Activated CD8-positive, alpha-beta memory T cell treated with anti-CD3 and anti-CD28 coated beads, Interleukin-2, amount 10 ng/mL, durations not matched to agents 7 days and 5 days (primary cell): ENCODE measurements around the gene ZNF609. TPM values are rescaled to one million over a fixed set of nuclear protein-coding genes. Genes with fewer than 3 reads are reported as not detected.
"Not testable (repeated sequence)": the region's sequence is repeated elsewhere in the genome, so short reads cannot be mapped to it uniquely, and the experiment has no call there.

Source experiments
- ATAC-seq: fragments of 150-1000 bp; cut with Tn5 transposase; one replicate; pipeline ENCODE4 v1.10.0; 2021; ENCODE audit warnings: moderate library complexity
- CTCF ChIA-PET: fragments of 350-600 bp; sonication (Branson Sonifier 250); formaldehyde crosslinking; loops from one replicate; lab custom pipeline; 2021; ENCODE audit warnings: antibody characterized with exemption; lab: Charles Lee
- DNase-seq: peaks from one replicate; pipeline ENCODE4 v3.0.0-alpha.2; 2020
- H3K27ac Mint-ChIP-seq: one replicate; pipeline ENCODE4 v1.8.0; 2021; ENCODE audit warnings: mild to moderate bottlenecking, mixed read lengths
- H3K27me3 Mint-ChIP-seq: one replicate; pipeline ENCODE4 v1.8.0; 2021; ENCODE audit warnings: mixed read lengths
- H3K36me3 Mint-ChIP-seq: one replicate; pipeline ENCODE4 v1.8.0; 2021; ENCODE audit warnings: mild to moderate bottlenecking, mixed read lengths
- H3K4me1 Mint-ChIP-seq: one replicate; pipeline ENCODE4 v1.8.0; 2021; ENCODE audit warnings: mixed read lengths
- H3K4me3 Mint-ChIP-seq: one replicate; pipeline ENCODE4 v1.8.0; 2021; ENCODE audit warnings: mild to moderate bottlenecking, moderate library complexity, mixed read lengths
- H3K9me3 Mint-ChIP-seq: one replicate; pipeline ENCODE4 v1.8.0; 2022; ENCODE audit warnings: low read depth, mixed read lengths
- total RNA-seq, 2 experiments: library from RNA; stranded (reverse); gene quantifications; one replicate each; pipeline ENCODE4 v1.2.3, GENCODE V29; 2021

Gene ZNF609
- total RNA-seq, 2 experiments from 2014 or later = 36.8 to 47.5 TPM

DNA sequence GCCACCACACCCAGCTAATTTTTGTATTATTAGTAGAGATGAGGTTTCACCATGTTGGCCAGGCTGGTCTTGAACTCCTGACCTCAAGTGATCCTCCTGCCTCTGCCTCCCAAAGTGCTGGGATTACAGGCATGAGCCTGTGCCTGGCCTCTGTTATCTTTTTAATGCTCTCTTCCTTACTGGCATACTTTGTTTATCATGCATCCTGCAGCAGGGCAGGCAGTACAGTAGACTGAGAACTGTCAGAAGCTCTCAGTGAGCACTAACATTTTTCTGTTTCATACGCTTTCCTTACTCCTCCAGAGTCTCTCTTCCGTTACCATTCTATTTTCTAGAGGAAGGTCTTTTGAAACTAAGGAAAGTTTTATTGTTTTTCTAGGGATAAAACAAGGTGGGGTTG is 35.6 kb downstream of the ZNF609 start:
- H3K27me3 Mint-ChIP-seq, H3K27ac Mint-ChIP-seq, H3K9me3 Mint-ChIP-seq, ATAC-seq, H3K4me3 Mint-ChIP-seq, DNase-seq: not testable (repeated sequence)
- peaks cover 28% of the 10 kb centered on the region for H3K36me3 Mint-ChIP-seq
- CTCF ChIA-PET = interaction anchor here (1.8 kb wide), 1 partner anchor 18 kb away, joined by 3 read pairs; no protein-coding TSS in a partner anchor
- peaks cover 11% of the 10 kb centered on the region for H3K4me1 Mint-ChIP-seq

DNA sequence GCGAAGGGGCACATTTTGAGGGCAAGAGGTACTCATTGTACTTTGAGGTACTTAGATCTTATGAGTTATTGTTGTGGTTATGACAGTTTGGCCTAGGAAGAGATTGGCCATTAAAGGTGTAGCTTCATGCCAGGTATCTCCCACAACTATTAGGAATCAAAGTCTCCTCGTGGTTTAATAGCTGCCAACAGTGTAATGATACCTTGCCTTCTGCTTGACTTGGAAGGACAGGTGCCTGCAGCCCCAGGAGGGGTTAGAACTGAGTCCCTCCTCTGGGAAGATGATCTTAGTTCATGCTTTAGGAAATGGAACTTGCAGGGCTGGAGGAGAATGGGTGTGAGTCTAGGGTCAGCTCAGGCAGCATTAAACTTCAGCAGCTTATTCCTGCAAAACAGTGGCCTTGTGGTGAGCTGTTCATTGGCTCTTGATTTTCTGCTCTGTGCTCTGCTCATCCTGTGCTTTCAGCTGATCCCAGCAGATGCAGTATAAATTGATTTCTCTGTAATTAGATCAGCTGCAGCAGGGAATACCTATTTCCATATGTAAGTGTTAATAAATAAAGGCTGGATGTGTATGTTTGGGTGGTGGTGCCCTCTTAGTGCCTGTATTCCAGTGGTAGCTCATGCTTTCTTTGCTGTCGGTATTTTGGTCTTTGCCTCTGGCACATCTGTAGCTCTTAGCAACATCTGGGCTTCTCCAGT is 40.5 kb downstream of the ZNF609 start:
- peaks cover 36% of the 10 kb centered on the region for H3K36me3 Mint-ChIP-seq
- DNase-seq (no peak), ATAC-seq (no peak)
- H3K4me1 Mint-ChIP-seq = peaks cover 42% of the 10 kb centered on the region
- no peaks in the 10 kb centered on the region for H3K27me3 Mint-ChIP-seq
- H3K4me3 Mint-ChIP-seq = no peak overlapping the region
- no peak overlapping the region for H3K27ac Mint-ChIP-seq
- no peaks in the 10 kb centered on the region for H3K9me3 Mint-ChIP-seq
- CTCF ChIA-PET = interaction anchor here (1.0 kb wide), 1 partner anchor 73 kb away, joined by 3 read pairs; no protein-coding TSS in a partner anchor

DNA sequence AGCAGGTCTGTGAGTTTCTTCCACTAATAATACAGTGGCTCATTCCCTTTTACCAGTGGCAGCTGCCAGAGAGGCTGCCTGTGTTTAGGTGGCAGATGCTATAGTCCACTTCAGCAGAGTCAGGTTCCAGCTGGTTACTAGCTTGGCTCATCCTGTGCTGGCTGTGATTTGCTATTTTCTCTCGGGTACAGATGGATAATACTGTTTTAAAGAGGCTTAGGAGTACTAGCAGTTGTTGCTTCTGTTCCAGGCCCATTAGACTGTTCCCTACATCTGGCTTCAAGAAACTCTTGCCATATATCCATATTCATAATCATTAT is 41.0 kb downstream of the ZNF609 start:
- Mint-ChIP-seq H3K27me3 (no peaks in the 10 kb centered on the region), H3K9me3 (no peaks in the 10 kb centered on the region), H3K4me1 (peaks cover 42% of the 10 kb centered on the region), H3K36me3 (peaks cover 33% of the 10 kb centered on the region), H3K4me3 (no peak overlapping the region), H3K27ac (no peak overlapping the region)
- ATAC-seq = no peak
- CTCF ChIA-PET = no interaction called here
- DNase-seq = no peak

DNA sequence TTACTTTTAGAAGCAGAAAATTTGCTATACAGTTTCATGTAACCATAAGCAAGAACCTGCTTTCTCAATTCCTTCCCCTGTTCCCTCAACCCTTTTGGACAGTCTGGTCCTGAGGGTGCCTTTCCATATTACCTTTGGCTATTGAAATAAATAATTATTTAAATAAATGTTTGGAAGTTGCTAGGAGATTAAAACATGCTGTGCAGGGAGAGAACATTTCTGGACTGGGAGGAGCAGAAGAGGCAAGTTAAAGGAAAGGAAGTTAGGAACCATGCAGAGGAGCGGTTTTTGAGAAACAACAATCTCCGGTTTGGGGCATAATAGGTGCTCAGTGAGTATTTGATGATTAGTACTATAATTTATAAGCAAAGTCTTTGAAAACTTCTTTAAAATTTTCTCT is 41.8 kb downstream of the ZNF609 start:
- CTCF ChIA-PET = interaction anchor here (0.7 to 1.3 kb wide), 3 partner anchors 31 to 226 kb away, joined by 3 read pairs; no protein-coding TSS in a partner anchor
- DNase-seq (no peak), ATAC-seq (no peak)
- Mint-ChIP-seq H3K4me3 (no peak overlapping the region), H3K4me1 (peaks cover 48% of the 10 kb centered on the region), H3K36me3 (peaks cover 32% of the 10 kb centered on the region), H3K27ac (peak overlapping the region; percentile 79), H3K27me3 (no peaks in the 10 kb centered on the region), H3K9me3 (no peaks in the 10 kb centered on the region)

DNA sequence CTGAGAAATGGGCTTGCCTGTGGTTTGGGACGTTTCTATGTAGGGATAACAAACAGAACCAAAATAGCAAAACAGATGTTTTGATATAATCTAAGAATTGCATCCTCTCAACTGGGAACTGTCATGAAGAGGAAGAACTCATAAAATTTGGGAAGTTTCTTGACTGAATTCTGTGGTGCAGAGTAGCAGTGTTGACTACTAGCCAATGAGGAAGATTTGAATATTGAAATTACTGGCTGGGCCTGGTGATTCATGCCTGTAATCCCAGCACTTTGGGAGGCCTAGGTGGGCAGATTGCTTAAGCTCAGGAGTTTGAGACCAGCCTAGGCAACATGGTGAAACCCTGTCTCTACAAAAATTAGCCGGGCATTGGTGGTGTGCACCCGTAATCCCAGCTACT is 42.2 kb downstream of the ZNF609 start:
- peaks cover 52% of the 10 kb centered on the region for H3K4me1 Mint-ChIP-seq
- H3K9me3 Mint-ChIP-seq = no peaks in the 10 kb centered on the region
- ATAC-seq (no peak), DNase-seq (no peak)
- CTCF ChIA-PET = interaction anchor here (0.7 to 1.7 kb wide), 4 partner anchors 30 to 225 kb away, joined by 3 to 4 read pairs (median 3); partner anchors contain the start of gene PCLAF
- no peaks in the 10 kb centered on the region for H3K27me3 Mint-ChIP-seq
- H3K27ac Mint-ChIP-seq = peak overlapping the region; percentile 79
- H3K36me3 Mint-ChIP-seq = peaks cover 33% of the 10 kb centered on the region
- no peak overlapping the region for H3K4me3 Mint-ChIP-seq

DNA sequence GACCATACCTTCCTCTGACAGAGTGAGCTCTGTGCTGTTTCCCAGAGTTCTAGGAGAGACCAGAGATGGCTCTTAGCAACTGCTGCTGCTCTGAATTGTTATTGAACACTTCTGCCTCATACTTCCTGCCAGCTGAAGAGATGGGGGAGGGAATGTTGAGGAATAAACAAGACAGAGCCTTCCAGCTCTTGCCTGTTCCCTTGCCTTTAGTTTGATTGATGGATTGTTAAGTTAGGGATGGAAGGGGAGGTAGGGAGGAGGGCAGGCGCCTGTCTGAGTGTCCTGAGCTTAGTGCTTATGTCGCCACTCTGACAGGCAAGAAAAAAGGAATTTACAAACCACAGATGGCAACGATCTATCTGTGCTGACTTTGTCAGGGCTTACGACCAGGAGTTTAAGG is 42.8 kb downstream of the ZNF609 start:
- no peaks in the 10 kb centered on the region for H3K27me3 Mint-ChIP-seq
- peak overlapping the region; percentile 79 for H3K27ac Mint-ChIP-seq
- no peak for DNase-seq
- peaks cover 53% of the 10 kb centered on the region for H3K4me1 Mint-ChIP-seq
- ATAC-seq = peak; percentile 50
- peaks cover 33% of the 10 kb centered on the region for H3K36me3 Mint-ChIP-seq
- no peaks in the 10 kb centered on the region for H3K9me3 Mint-ChIP-seq
- CTCF ChIA-PET = interaction anchor here (0.7 to 1.7 kb wide), 5 partner anchors 30 to 225 kb away, joined by 3 to 4 read pairs (median 3); partner anchors contain the start of gene PCLAF
- H3K4me3 Mint-ChIP-seq = peak overlapping the region; percentile 23

DNA sequence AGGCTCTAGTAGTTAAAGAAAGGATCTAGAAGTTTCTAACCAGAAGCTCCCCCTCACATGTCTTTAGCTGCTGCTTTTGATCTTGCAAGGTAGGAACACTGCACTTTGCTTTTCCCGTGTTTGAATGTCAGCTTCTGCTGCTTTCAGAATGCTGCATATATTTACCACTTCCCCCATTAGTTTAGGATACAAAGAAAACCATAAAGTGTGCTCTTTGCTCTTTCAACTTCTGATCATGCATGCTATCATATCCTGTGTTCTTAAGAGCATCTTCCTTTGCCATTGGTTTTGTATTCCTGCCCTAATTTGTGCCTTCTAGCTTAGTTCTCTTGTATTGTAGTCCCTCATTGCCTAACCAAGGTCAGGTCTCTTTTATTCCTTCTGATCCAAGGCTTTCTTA is 43.3 kb downstream of the ZNF609 start:
- ATAC-seq = peak; percentile 38

DNA sequence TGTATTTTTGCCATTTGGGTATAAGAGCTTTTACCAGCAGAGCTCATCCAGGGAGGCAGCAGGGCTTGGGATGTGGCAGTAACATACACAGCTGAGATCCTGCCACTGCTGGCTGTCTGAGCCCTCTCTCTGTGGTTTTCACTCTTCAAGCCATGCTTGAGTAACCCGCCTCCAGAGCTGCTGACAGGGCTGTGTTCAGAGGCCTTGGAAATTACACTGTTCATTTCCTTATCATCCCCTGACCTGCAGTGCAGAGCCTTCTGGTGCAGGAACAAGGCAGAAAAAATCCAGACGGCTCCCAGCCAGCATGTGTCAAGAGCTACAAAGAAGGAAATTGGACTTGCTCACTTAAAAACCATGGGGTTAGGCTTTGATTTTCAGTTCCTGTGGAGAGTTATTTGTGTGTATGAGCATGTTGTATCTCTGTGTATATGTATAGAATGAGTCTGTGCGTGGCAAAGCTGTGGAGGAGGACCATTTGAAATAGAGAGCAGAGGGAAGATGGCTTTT is 47.0 kb downstream of the ZNF609 start:
- no peaks in the 10 kb centered on the region for H3K27me3 Mint-ChIP-seq
- ATAC-seq = peak; percentile 75
- peak; percentile 44 for DNase-seq
- peaks cover 12% of the 10 kb centered on the region for H3K36me3 Mint-ChIP-seq
- H3K9me3 Mint-ChIP-seq = no peaks in the 10 kb centered on the region
- CTCF ChIA-PET = no interaction called here
- H3K27ac Mint-ChIP-seq = peak overlapping the region; percentile 17
- H3K4me1 Mint-ChIP-seq = peaks cover 41% of the 10 kb centered on the region
- no peak overlapping the region for H3K4me3 Mint-ChIP-seq

More for the DNA sequence above, 43.3 kb downstream of the ZNF609 start:
- H3K4me3 Mint-ChIP-seq = peak overlapping the region; percentile 23
- peaks cover 33% of the 10 kb centered on the region for H3K36me3 Mint-ChIP-seq
- DNase-seq = no peak
- H3K9me3 Mint-ChIP-seq = no peaks in the 10 kb centered on the region
- no peaks in the 10 kb centered on the region for H3K27me3 Mint-ChIP-seq
- CTCF ChIA-PET = interaction anchor here (0.7 to 1.7 kb wide), 5 partner anchors 29 to 224 kb away, joined by 3 to 4 read pairs (median 3); partner anchors contain the start of gene PCLAF
- H3K27ac Mint-ChIP-seq = peak overlapping the region; percentile 79
- H3K4me1 Mint-ChIP-seq = peaks cover 52% of the 10 kb centered on the region

DNA sequence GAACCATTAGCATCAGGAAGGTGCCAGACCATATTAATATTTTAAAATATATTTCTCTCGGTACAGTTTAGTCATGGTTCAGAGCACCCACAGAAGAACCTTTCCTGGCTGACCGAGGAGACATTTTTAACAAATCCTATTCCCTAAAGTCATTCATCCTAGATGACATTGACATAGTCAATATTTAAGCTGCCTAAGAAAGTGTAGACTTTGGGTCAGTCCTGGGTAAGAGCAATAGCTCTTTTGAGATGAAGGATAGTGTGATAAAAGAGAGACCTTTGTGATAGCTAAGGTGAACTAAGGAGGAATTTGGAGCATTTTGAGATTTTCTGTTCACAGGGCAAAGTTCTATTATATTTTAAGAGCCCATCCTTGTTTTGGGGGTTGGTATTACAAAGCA is 47.5 kb downstream of the ZNF609 start:
- DNase-seq = no peak
- no peaks in the 10 kb centered on the region for H3K27me3 Mint-ChIP-seq
- no peak overlapping the region for H3K27ac Mint-ChIP-seq
- H3K4me1 Mint-ChIP-seq = peaks cover 36% of the 10 kb centered on the region
- no peaks in the 10 kb centered on the region for H3K9me3 Mint-ChIP-seq
- no peak for ATAC-seq
- H3K4me3 Mint-ChIP-seq = no peak overlapping the region
- H3K36me3 Mint-ChIP-seq = peaks cover 12% of the 10 kb centered on the region
- CTCF ChIA-PET = interaction anchor here (0.7 kb wide), 1 partner anchor 132 kb away, joined by 3 read pairs; no protein-coding TSS in a partner anchor

DNA sequence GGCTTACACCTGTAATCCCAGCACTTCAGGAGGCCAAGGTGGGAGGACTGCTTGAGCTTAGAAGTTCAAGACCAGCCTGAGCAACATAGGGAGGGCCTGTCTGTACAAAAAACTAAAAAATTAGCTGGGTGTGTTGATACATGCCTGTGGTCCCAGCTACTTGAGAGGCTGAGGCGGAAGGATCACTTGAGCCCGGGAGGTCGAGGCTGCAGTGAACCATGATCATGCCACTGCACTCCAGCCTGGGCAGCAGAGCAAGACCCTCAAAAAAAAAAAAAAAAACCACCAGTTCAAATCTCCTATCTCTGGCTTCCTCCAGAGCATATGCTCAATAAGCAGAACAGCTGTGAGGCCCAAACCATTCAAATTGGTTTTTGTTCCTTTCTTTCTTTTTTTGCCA is 53.4 kb downstream of the ZNF609 start:
- no peak for ATAC-seq
- CTCF ChIA-PET = interaction anchor here (0.7 to 1.5 kb wide), 2 partner anchors 18 to 1600 kb away, joined by 3 read pairs; no protein-coding TSS in a partner anchor
- H3K9me3 Mint-ChIP-seq = no peaks in the 10 kb centered on the region
- peaks cover 10% of the 10 kb centered on the region for H3K36me3 Mint-ChIP-seq
- no peak for DNase-seq
- H3K27ac Mint-ChIP-seq = no peak overlapping the region
- no peak overlapping the region for H3K4me3 Mint-ChIP-seq
- no peaks in the 10 kb centered on the region for H3K27me3 Mint-ChIP-seq
- peaks cover 20% of the 10 kb centered on the region for H3K4me1 Mint-ChIP-seq

DNA sequence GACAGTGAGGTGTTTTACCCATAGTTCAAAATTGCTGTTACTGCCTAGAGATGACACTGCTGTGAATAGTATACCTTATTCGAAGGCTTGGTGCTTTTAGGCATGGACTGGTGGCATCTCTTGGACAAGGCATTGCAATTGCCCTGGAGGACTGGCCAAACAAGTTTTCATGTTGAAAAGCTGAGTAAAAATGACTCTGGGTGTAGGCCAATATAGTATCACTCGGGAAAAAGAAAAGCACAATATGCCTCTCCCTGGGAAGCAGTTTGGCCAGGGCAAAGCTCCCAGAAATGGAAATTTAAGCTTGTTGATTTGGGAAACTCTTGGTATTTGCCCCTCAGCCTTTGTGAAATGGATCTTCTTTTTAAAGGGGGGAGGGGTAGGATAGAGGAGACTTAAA is 54.8 kb downstream of the ZNF609 start:
- ATAC-seq (no peak), DNase-seq (no peak)
- Mint-ChIP-seq H3K27me3 (no peaks in the 10 kb centered on the region), H3K27ac (no peak overlapping the region), H3K4me3 (no peak overlapping the region), H3K4me1 (peaks cover 14% of the 10 kb centered on the region), H3K36me3 (peaks cover 12% of the 10 kb centered on the region), H3K9me3 (no peaks in the 10 kb centered on the region)
- CTCF ChIA-PET = interaction anchor here (0.7 kb wide), 2 partner anchors 26 to 74 kb away, joined by 3 read pairs; no protein-coding TSS in a partner anchor

DNA sequence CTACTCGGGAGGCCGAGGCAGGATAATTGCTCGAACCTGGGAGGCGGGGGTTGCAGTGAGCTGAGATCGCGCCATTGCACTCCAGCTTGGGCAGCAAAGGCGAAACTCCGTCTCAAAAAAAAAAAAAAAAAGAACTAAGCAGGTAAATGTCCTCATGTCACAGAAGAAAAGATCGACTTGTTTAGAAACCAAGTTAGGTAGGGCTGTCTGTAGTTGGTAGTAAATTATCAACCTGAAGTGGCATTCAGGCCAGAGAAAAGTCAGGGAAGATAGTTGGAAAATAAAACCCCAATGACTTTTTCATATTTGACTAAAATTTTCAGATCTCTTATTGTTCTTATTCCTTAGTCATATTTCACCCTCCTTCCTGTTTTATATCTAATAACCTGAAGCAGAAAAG is 55.4 kb downstream of the ZNF609 start:
- CTCF ChIA-PET = interaction anchor here (0.7 kb wide), 2 partner anchors 26 to 74 kb away, joined by 3 read pairs; no protein-coding TSS in a partner anchor
- Mint-ChIP-seq H3K36me3 (peaks cover 12% of the 10 kb centered on the region), H3K4me1 (peaks cover 14% of the 10 kb centered on the region), H3K27me3 (no peaks in the 10 kb centered on the region), H3K9me3 (no peaks in the 10 kb centered on the region), H3K27ac (no peak overlapping the region), H3K4me3 (no peak overlapping the region)
- DNase-seq = no peak
- no peak for ATAC-seq

DNA sequence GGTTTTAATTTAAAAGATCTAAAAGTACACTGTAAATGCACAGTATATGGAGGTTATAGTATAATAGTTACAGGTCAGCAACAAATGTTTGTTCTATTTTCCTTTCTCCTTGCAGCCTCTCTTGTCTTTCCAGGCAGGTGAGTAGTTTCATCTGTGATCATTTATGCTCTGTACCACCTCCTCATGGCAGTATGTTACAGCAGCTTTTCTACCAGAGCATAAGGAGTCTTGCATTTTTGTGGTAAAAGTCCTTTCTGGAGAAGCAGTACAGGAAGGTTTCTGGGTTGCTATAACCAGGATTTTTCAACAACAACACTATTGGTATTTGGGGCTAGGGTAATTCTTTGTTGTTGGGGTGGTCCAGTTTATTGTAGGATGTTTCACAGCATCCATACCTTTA is 59.5 kb downstream of the ZNF609 start:
- CTCF ChIA-PET = no interaction called here
- Mint-ChIP-seq H3K36me3 (peaks cover 13% of the 10 kb centered on the region), H3K27me3 (no peaks in the 10 kb centered on the region), H3K9me3 (no peaks in the 10 kb centered on the region), H3K4me1 (peaks cover 8% of the 10 kb centered on the region), H3K27ac (no peak overlapping the region), H3K4me3 (no peak overlapping the region)
- ATAC-seq (no peak), DNase-seq (no peak)

DNA sequence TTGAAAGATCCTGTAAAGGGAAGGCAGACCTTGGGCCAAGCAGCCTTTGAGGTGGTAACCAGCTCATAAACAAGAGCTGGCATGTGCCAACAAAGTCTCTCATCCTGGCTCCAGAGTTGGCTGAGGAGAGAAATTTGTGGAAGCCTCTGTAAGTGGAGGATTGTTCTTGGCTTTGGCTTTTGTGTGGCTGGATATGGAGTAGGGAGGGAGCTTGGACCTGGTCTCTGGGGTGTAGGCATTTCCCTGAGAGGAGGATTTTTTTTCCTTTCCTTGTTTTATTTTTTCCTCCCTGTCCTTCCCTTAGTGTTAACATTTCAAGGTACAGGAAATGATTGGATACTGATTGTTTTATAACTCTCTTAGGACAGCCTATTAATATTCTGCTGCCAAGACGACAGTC is 60.8 kb downstream of the ZNF609 start:
- Mint-ChIP-seq H3K4me1 (peaks cover 13% of the 10 kb centered on the region), H3K27ac (no peak overlapping the region), H3K4me3 (no peak overlapping the region), H3K27me3 (no peaks in the 10 kb centered on the region), H3K36me3 (peaks cover 19% of the 10 kb centered on the region), H3K9me3 (no peaks in the 10 kb centered on the region)
- ATAC-seq (no peak), DNase-seq (no peak)
- CTCF ChIA-PET = no interaction called here
